ENCODE measurements around the gene NACA2.

DNA sequence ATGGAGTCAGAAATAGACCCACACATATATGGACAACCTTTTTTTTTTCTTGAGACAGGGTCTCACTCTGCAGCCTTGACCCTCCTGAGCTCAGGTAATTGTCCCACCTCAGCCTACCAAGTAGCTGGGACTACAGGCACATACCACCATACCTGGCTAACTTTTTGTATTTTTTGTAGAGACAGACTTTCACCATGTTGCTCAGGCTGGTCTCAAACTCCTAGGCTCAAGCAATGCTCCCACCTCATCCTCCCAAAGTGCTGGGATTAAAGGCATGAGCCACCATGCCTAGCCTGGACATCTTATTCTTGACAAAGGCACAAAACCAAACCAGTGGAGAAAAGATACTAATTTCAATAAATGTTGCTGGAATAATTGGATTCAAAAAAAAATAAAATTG lies 14.7 kb upstream of the NACA2 start:
- TF ChIP-seq EZH2 (IDR thresholded peaks at IDR 0.05; ENCODE audit: borderline replicate concordance, insufficient read depth, low read depth, low read length, poor library complexity, severe bottlenecking): no peak
- TF ChIP-seq, protein P1, sequence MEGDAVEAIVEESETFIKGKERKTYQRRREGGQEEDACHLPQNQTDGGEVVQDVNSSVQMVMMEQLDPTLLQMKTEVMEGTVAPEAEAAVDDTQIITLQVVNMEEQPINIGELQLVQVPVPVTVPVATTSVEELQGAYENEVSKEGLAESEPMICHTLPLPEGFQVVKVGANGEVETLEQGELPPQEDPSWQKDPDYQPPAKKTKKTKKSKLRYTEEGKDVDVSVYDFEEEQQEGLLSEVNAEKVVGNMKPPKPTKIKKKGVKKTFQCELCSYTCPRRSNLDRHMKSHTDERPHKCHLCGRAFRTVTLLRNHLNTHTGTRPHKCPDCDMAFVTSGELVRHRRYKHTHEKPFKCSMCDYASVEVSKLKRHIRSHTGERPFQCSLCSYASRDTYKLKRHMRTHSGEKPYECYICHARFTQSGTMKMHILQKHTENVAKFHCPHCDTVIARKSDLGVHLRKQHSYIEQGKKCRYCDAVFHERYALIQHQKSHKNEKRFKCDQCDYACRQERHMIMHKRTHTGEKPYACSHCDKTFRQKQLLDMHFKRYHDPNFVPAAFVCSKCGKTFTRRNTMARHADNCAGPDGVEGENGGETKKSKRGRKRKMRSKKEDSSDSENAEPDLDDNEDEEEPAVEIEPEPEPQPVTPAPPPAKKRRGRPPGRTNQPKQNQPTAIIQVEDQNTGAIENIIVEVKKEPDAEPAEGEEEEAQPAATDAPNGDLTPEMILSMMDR (IDR thresholded peaks at IDR 0.05): no peak

Measured in B cell (primary cell).